HG02759 (cell line): Measurements from ENCODE around the gene SH3RF3.

Experiments used
- ATAC-seq: cut with Tn5 transposase; IDR thresholded peaks from one replicate; pipeline ENCODE4 v1.9.1; 2021; ENCODE audit warnings: mild to moderate bottlenecking, moderate library complexity; ENCODE audit not compliant: unreplicated experiment

SH3RF3 gene

DNA sequence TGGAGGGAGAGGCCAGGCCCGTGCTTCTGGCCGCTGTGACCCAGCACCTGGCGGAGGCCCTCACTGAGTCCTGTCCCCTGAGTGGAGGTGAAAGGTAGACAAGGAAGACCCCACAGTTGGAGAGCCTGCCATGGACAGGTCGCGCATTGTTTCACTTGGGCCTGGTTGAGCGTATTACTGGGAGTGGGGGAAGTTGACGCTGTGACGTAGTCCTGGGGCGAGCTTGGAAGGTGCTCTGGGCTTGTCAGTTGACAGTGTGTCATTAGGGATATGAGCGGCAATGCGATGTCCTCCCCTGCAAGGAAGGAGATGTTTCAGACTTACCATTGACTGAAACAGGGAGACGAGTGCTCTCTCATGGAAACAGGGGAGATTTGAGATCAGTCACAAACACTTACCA lies 127.1 kb downstream of the SH3RF3 start:
- ATAC-seq, result no peak

DNA sequence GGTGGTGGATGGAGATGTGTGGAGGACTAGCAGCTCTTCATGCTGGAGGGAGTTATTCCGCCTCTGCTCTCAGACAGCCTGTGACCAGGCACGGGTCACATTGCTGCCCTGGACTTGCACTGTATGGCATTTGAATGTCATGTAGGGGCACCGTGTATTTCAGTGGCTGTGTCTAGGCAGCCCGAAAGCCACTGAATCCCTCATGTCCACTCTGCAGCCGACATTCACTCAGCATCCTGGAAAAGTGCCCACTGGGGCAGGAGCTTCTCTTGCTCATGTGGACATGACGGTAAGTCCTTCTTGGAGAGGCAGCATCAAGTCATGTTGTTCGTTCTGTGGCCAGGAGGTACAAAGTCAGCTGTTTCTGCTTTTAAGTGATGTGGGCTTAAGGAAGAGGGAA lies 127.9 kb downstream of the SH3RF3 start:
- no peak for ATAC-seq

DNA sequence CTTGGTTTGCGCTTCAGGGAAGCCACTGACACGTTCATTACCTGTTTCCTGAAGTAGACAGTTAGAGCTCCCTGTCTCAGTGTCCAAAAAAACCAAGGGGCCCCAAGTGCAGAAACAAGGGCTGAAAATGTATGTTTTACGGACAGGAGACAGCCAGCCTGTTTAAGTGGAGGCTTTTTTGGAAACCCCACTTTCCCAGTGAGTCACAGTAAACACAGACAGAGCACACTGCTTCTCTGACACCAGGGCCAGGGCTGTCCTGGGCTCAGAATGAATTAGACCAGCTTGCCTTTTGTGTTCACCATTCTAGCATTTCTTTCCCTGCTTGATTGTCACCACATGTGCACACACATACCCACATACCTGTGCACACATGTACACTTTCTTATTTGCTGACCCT lies 128.6 kb downstream of the SH3RF3 start:
- ATAC-seq, result no peak

DNA sequence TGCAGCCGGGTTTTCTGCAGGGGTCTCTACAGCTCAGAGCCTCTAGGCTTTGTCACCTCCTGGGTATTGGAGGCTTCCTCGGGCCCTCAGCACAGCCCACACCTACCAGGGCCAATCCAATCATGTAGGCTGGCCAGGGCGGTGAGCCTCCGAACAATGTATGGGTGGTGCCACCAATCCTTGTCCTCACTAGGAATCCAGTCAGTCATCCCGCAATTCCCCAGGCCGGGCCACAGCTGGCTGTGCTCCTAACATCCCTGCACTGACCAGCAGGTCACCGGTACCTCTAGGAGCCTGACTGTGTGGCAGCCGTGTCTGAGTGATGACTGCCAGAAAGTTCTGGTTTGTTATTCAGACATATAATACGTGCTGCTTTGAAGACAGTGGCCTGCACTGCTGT lies 129.4 kb downstream of the SH3RF3 start:
- ATAC-seq, result no peak

DNA sequence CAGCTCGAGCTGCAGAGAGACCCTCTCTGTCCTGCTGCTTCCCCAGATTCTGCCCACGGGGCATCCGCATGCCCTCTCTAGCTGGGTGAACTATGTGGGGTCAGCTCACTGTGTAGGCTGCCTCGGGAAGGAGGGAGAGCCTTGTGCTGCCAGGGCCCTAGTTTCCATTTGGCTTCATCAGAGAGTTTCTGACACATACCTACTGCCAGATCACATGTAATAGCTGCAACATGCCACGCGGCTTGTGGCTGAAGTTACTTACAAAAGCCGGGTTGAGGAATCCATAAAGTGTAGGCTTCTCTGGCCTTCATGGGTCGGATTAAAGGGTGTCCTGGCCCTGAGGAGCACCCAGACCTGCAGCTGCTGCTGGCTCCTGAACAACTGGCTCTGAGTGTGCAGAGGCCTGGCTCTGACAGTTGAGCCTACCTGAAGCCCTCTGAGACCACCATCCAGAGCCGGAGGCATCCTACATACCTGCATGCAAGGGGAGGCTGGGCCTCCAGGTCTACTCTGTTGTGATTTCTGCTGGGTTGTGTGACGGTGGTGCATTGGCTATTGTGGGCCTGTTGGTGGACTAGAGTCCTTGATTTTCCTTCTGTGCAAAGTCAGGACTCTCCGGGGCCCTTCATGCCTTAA lies 130.0 kb downstream of the SH3RF3 start:
- no peak for ATAC-seq

DNA sequence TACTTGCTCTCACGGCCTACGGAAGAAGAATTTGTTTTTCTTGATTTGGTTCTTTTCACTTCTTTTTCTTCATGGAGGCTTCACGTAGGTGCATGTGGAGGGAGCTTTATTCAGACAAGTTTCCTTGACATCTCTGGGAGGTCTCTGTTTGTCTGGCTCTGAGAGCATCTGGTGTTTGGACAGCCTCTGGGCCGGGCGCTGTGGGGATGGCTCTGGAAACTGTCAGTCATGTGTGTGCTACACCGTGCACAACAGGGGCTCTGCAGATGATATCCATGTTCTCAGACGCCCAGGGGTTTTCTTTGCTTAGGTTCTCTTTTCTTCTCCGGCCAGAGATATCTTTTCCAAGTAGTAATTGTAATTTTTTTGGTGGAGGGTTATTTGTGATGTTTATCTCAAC lies 130.7 kb downstream of the SH3RF3 start:
- ATAC-seq, result no peak

DNA sequence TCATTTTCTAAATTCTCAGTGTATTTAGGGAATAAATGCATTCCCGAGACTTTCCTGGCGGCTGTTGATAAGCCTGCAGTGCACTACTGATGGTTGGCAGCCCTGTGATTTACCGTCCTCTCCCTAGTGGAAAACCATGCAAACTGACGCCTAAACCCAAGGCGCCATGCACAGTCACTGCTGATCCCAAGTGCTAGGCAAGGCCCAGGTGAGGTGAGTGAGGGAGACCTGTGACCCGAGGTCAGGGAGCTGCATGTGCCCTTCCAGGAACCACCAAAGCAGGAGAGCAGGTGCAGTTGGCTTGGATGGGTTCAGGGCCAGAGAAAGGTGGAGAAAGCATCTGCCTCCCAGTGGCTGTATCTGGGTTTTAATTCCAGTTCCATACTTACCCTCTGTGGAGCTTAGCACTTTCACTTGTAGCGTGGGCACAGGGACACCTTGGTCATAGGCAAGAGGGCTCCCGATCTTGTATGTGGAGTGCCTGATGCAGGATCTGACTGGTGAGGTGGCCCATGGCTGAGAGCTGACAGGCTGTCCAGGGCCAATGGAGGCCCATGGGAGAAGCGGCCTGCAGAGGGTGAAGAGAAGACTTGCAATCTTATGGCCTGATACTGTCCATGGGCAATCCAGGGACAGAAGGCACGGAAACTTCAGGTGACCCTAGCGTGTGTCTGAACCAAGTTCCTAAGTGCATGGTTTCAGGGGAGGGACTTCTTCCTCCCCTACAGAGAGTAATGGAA lies 131.3 kb downstream of the SH3RF3 start:
- ATAC-seq, result no peak

DNA sequence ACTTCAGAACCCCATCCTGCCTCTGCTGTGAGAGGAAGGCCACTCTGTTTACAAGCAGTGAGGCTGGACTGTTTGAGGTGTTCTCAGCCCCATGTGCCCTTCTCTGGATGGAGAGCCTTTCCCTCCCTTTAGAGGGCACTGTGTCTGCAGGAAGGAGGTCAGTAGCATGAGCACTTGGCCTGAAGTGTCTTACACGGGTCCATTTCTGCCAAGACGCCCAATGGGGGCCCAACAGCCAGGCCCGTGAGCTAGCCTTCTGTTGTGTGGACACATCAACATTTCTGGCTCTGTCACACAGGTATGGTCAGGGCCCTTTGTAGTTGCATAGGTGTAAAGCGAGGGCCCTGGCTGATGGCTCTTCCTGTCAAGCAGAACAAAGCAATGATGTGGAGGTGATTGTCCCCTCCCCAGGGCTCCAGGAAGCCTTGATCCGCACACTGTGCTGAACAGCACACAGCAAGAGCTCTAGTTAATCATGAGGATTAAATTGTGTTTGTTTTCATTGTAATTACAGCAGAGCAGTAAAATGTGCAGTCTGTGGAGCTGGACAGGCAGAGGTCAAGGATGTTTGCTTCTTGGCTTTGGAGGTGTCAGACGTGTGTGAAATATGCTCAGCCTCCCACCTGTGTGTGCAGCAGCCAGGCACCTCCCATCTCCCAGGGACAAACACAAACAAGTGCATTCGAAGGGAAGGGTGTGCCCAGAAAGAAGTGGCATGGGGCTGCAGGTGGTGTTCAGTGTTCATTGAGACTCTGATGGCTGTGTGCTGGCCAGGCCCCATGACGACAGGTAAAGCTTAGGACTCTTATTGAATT lies 132.1 kb downstream of the SH3RF3 start:
- no peak for ATAC-seq

DNA sequence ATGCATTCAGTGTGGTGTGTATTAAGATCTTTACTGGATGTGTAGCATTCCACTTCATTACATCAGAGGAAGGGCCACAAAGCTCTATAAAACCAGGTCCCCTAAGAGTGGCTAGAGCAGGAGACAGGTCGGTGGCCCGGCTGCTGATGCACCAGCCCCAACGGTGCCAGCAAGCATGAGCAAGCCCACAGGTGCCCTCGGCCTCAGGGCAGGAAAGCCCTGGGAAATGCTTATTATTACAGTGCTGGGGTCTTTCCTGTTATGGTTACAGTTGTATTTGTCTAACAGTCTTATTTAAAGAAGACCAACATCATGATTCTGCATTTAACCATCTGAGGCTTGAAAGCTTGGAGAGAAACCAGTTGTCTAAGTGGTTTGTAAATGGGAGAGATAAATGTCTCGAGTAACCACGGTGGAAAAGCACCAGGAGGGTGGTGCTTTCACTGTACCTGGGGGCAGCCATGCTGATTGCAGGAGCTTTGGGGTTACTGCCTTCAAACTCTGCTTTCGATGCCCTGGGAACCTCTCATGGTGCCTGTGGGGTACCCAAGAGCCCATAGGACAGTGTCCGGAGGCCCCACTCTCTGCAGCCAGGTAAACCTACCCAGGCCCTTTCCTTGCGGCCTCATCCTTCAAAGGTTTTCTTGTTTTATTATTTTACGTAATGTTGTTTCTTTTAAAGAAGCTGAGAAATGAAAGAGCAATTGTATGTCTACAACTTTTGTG lies 133.1 kb downstream of the SH3RF3 start:
- no peak for ATAC-seq

DNA sequence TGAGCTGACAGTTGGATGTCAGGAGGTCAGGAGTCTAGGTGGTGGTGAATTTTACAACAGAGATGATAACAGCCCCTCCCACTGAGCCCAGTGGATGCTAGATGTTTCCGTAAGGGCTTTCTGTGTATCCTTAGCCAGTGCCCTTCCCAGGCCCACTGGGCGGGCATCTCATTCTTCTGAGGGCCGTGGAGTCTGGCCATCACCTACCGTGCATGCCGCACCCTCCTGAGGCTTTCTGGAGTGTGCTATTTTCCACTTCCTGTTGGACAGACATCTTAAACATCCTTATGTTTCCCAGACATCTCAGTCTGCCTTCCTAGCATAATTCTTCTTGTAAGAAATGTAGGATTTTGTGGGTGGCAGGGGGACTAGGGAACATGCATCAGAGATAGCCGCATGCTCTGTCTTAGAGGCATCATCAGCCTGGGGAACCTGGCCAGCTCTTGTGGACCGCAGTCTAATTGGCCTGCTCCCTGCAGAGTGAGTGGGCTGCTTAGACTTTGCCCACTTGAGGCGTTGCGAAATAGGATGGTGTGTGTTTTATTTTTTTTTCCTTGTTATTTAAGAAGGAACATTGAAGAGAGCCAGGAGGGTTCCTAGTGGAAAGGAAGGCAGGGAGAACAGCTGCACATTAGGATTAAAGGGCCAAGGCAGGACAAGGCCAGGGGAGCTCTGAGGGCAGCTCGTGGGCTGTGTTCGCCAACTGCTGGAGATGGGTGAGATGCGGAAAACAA lies 135.8 kb downstream of the SH3RF3 start:
- no peak for ATAC-seq

DNA sequence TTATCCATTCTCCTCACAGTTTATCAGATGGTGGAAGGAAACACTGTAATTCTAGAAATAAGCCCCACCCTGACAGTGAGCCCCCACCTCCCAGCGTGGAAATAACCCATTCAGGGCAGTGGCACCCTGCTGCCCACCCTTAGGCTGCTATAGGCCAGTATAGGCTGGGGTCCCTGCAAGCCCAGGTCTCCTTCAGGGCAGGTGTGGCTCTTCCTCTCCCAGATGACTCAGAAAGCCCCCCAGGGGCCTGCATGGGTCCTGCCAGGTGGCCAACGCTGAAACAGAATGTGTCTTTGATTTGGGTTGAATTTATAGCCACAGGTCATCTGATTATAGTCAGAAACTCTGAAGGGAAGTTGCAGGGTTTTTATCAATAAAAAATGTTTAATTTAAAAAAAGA lies 136.4 kb downstream of the SH3RF3 start:
- ATAC-seq, result no peak

DNA sequence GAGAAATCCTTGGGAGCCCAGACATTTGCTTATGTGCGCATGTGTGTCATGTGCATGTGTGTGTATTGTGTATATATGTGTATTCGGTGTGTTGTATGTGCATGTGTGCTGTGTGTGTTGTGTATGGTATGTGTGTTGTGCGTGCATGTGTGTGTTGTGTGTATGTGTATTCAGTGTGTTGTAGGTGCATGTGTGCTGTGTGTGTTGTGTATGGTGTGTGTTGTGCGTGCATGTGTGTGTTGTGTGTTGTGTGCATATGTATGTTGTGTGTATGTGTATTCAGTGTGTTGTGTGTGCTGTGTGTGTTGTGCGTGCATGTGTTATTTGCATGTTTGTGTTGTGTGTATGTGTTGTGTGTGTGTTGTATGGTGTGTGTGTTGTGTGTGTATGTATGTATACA lies 136.9 kb downstream of the SH3RF3 start:
- no peak for ATAC-seq

DNA sequence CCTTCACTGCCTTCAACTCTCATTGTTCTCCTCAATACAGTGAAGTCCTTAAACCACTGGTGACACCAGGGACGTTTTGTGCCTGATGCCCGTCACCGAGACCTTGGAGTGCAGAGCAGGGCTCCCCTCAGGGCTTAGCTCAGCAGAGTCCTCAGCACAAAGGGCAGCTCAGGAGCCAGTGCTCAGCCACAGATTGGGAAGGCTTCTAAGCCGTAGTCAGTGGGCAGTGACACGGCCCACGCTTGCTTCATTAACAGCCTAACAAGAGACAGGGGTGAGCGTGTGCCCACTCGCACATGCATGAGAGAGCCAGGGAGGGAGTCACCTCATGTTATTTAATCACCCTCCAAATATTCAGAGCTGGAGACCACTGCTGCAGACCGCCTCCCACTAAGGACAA lies 137.5 kb downstream of the SH3RF3 start:
- ATAC-seq, result no peak

DNA sequence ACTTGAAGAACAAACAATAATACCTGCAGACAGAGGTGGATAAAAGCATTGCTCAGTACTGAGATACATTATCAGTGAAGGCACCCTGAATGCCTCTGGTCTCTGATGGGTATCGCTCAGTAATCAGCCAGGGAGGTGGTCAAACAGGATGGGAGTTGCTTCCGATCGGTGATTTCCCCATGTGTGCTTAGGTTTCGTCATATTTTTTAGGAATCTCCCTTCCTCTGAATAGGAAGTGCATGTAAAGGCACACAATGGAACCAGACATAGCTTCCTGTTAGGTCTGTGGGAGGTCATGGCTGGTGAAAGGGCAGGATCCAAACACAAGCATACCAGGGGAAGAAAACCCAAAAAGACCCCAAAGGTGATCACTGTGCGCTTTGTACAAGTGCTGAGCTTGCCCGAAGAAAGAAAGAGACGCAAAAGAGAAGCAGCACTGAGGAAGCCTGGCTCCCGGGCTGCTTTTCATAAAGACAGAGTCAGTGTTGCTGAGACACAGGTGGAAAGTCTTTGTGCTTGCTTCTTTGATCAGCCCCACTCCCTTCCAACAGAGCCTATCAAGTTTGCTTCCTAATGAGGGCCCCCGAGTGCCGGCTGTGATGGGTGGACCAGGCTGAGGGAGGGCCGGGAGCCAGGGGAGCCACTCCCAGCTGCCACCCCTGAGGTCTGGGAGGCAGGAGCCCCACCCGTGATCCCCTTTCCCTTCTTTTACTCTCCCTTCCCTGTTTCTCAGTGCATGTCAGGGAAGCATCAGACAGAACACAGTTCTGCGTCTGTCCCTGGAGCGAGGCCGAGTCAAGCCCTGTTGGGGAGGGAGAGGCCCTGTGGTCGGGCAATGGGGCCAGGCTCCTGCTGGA lies 138.2 kb downstream of the SH3RF3 start:
- no peak for ATAC-seq

DNA sequence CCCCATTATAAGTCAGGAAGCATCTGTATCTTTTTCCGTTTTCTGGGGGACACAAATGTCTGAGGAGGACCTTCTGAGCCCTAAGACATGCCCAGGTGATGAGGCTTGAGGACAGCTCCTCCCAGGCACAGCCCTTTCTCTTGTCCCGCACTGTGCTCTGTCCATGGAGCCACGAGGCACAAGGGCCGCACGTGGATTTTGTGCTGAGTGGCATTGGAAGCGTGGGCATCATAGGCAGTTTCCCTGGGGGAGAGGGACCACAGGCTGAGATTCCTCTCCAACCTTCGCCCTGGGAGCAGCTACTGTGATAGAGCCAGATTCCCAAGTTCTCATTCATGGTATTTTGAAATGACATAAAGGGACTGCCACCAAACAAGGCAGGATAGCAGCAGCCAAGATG lies 139.9 kb downstream of the SH3RF3 start:
- ATAC-seq, result no peak

DNA sequence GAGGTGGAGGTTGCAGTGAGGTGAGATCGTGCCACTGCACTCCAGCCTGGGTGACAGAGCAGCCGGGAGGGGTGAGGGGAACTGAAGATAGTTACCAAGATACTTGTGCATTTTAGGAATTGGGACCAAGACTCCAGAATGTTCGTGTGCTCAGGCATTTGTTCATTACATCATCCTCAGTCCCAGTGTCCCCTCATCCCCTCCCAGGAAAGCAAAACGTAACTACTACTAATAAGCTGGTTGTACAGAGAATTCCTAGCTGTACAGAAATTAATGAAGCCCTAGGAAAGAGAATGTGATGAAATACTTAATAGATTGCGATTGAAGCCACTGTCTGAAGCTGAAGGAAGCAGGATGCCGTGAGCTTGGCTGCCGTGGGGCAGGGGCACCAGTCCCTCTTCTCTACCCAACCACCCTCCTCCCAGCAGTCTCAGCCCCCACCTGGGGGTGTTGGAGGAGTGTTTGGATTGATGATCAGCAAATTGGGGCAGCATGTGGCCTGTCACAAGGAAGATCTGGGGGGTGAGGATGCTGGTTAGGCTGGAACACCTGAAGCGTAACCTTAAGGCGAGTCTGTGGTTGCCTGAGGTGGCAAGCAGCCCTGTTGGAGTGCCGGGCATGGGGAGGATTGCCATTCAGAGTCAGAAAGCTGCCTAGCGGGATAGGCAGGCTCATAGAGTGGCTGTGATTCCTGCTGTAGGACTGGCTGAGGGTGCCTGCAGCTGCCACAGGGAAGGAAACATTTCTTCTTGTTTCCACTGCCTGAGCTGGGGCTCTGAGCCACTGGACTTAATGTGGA lies 140.9 kb downstream of the SH3RF3 start:
- ATAC-seq, result no peak

DNA sequence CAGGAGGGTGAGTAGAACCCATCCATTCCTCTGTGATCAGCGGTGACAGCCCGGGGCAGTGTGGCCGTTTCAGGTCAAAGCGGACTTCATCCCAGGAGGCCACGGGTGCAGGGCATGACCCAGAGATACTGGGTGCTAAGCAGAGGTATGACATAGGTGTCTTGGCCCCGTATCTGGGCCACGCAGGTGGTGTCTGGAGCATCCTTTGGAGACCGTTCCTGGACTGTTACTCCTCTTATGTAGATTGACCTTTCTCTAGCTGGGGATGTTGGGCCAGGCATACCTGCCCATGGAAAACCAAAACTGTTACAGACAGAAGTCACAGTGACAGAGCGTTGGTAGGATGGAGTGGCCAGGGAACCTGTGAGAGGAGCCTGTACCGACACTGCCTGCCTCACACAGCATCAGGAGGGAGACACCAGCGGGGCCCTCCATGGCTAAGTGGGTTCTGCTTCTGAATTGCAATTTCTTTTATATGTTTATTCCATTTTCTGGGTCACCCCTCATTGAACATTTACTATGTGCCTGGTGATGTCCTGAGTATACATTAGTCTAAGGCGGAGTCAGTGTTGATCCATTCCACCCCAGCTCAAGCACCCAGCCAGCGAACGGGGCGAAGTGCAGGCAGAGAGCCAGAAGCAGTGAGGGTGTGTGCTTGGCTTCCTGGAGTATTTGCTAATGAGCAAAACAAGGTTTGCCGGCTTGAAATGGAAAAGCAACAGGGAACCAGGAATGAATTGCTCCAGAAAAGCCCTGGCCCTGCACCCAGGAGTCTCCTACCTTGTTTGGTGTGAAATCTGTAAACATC lies 141.7 kb downstream of the SH3RF3 start:
- ATAC-seq, result no peak

DNA sequence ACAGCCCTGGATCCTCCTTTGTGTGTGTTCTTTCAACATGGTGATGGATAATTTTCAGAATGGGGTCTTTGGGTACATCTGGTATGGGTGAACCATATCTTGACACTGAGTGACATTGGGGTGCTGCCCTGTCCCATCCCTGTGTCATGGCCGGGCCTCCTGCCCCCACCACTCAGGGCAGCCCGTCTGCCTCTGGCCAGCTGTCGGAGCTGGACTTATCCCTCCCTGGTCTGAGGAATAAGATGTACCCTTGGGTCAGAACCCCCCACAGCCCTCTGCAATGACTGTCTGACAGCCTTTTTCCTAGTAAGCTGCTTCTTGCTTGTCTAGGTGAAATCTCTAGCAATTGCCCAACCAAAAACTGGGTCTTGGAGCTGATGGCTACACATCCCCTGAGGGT lies 142.9 kb downstream of the SH3RF3 start:
- no peak for ATAC-seq
